HCT116 (cell line): Measurements from ENCODE around the gene PRORP. TPM values are rescaled to one million over a fixed set of nuclear protein-coding genes. Genes with fewer than 3 reads are reported as not detected.

Experiments used
- ATAC-seq: fragments of 200-7000 bp; cut with Tn5 transposase; 2 replicates; pipeline ENCODE4 v1.9.1; 2020; ENCODE audit warnings: mild to moderate bottlenecking, moderate library complexity
- BruUV-seq: library from RNA; stranded (reverse); fragments of 400-500 nt; replicated peaks from 2 replicates; lab custom pipeline; 2021; lab: Mats Ljungman, UMichigan
- CTCF ChIA-PET: fragments of 300-600 bp; sonication (Branson Sonifier 250); formaldehyde crosslinking; loops from one replicate; lab custom pipeline; 2021; ENCODE audit warnings: antibody characterized with exemption; lab: Charles Lee
- POLR2A ChIA-PET: fragments of 300-600, 350-600 bp; sonication (Branson Sonifier 250); formaldehyde crosslinking; loops from one replicate; lab custom pipeline; 2021; ENCODE audit warnings: antibody characterized with exemption; lab: Charles Lee
- RAD21 ChIA-PET, 2 experiments: fragments of 300-600 bp; sonication (Branson Sonifier 250); formaldehyde crosslinking; loops; one replicate each; lab custom pipeline; 2023; ENCODE audit warnings: low total read pairs in 2 of 2; ENCODE audit not compliant: uncharacterized antibody in 2 of 2, unreplicated experiment in 2 of 2, low non-redundant PET in 1 of 2; lab: Charles Lee
- DNase-seq: peaks from one replicate; pipeline ENCODE4 v3.0.0-alpha.2; 2010; ENCODE audit warnings: low read depth, low spot score
- H2AFZ ChIP-seq: fragments of 200-600 bp; shearing (Covaris generic), sonication (generic); 2 replicates; pipeline ENCODE4 v1.6.1; 2017; ENCODE audit warnings: low read depth, mixed run types, mixed read lengths, antibody characterized with exemption, low read length; ENCODE audit not compliant: poor library complexity, severe bottlenecking
- H3K27ac ChIP-seq: 2 replicates; pipeline ENCODE4 v1.5.1; 2012; ENCODE audit warnings: low read depth, low read length
- H3K27me3 ChIP-seq: fragments of 200-600 bp; sonication (generic); 2 replicates; pipeline ENCODE4 v1.6.1; 2016; ENCODE audit warnings: mixed run types, low read length, mixed read lengths; ENCODE audit not compliant: insufficient read depth
- H3K36me3 ChIP-seq, 2 experiments: fragments of 200-500 bp in 1 of 2; fragments of 200-600 bp in 1 of 2; sonication (Bioruptor generic) in 1 of 2; sonication (generic) in 1 of 2; 2 replicates each; pipeline versions ENCODE4 v1.5.1 to v1.6.1; 2014 to 2016; ENCODE audit warnings: low read length in 2 of 2, inconsistent platforms in 1 of 2, mixed read lengths in 1 of 2, mixed run types in 1 of 2; ENCODE audit not compliant: insufficient read depth in 2 of 2, control insufficient read depth in 1 of 2
- H3K4me1 ChIP-seq, 2 experiments: fragments of 200-600 bp in 1 of 2; sonication (generic) in 1 of 2; 2 replicates each; pipeline versions ENCODE4 v1.5.1 to v1.6.1; 2012 to 2017; ENCODE audit warnings: low read length in 2 of 2, inconsistent platforms in 1 of 2, mild to moderate bottlenecking in 1 of 2, mixed read lengths in 1 of 2, mixed run types in 1 of 2, moderate library complexity in 1 of 2; ENCODE audit not compliant: insufficient read depth in 2 of 2, control insufficient read depth in 1 of 2
- H3K4me2 ChIP-seq: fragments of 200-600 bp; sonication (generic); 2 replicates; pipeline ENCODE4 v1.6.1; 2017; ENCODE audit warnings: mixed run types, low read length, mixed read lengths
- H3K4me3 ChIP-seq, 2 experiments: fragments of 200-600 bp in 1 of 2; sonication (generic) in 1 of 2; replicated peaks in 1 of 2; 2 replicates each; pipeline ENCODE4 v1.5.1; 2011 to 2016; ENCODE audit warnings: low read length in 2 of 2, control low read depth in 1 of 2, low read depth in 1 of 2, mild to moderate bottlenecking in 1 of 2, mixed read lengths in 1 of 2, mixed run types in 1 of 2
- H3K79me2 ChIP-seq: fragments of 200-600 bp; sonication (generic); 2 replicates; pipeline ENCODE4 v1.6.1; 2017; ENCODE audit warnings: mild to moderate bottlenecking, mixed run types, low read length, moderate library complexity, mixed read lengths; ENCODE audit not compliant: insufficient read depth
- H3K9ac ChIP-seq: fragments of 200-600 bp; sonication (generic); 2 replicates; pipeline ENCODE4 v1.6.1; 2016; ENCODE audit warnings: low read length, mixed read lengths
- H3K9me2 ChIP-seq: fragments of 200-600 bp; sonication (generic), shearing (Covaris generic); 2 replicates; pipeline ENCODE4 v1.6.1; 2017; ENCODE audit warnings: mixed run types, mild to moderate bottlenecking, moderate library complexity; ENCODE audit not compliant: insufficient read depth
- H3K9me3 ChIP-seq, 2 experiments: fragments of 200-500 bp in 1 of 2; fragments of 200-600 bp in 1 of 2; sonication (Bioruptor generic) in 1 of 2; sonication (generic) in 1 of 2; 2 replicates each; pipeline ENCODE4 v1.6.1; 2014 to 2017; ENCODE audit warnings: low read length in 2 of 2, mixed read lengths in 2 of 2, inconsistent platforms in 1 of 2, low read depth in 1 of 2, mild to moderate bottlenecking in 1 of 2, mixed run types in 1 of 2, moderate library complexity in 1 of 2; ENCODE audit not compliant: control insufficient read depth in 1 of 2, insufficient read depth in 1 of 2
- H4K20me1 ChIP-seq: fragments of 200-600 bp; sonication (generic), shearing (Covaris generic); 2 replicates; pipeline ENCODE4 v1.6.1; 2017; ENCODE audit warnings: mixed run types, mild to moderate bottlenecking, moderate library complexity; ENCODE audit not compliant: insufficient read depth
- CEBPB ChIP-seq: IDR thresholded peaks from 2 replicates; pipeline ENCODE4 v1.6.1; 2012; ENCODE audit warnings: low read depth
- EGR1 ChIP-seq: IDR thresholded peaks from 2 replicates; pipeline ENCODE4 v1.6.1; 2012; ENCODE audit warnings: low read depth
- ELF1 ChIP-seq: IDR thresholded peaks from 2 replicates; pipeline ENCODE4 v1.6.1; 2012; ENCODE audit warnings: low read depth, borderline replicate concordance
- FOSL1 ChIP-seq: IDR thresholded peaks from 2 replicates; pipeline ENCODE4 v1.6.1; 2012; ENCODE audit warnings: low read depth
- JUND ChIP-seq: IDR thresholded peaks from 2 replicates; pipeline ENCODE4 v1.6.1; 2012
- MAX ChIP-seq: IDR thresholded peaks from 2 replicates; pipeline ENCODE4 v1.6.1; 2012
- POLR2AphosphoS5 ChIP-seq: IDR thresholded peaks from 2 replicates; pipeline ENCODE4 v1.6.1; 2011; ENCODE audit warnings: mild to moderate bottlenecking, low read depth, low read length, moderate library complexity
- RAD21 ChIP-seq: IDR thresholded peaks from 2 replicates; pipeline ENCODE4 v1.6.1; 2012; ENCODE audit warnings: low read depth, mild to moderate bottlenecking
- TCF7L2 ChIP-seq: IDR thresholded peaks from 2 replicates; pipeline ENCODE4 v1.7.0; 2011; ENCODE audit warnings: borderline replicate concordance, inconsistent platforms; ENCODE audit not compliant: insufficient read depth, insufficient read length; ENCODE audit errors: extremely low read depth
- YY1 ChIP-seq: IDR thresholded peaks from 2 replicates; pipeline ENCODE4 v1.6.1; 2011; ENCODE audit warnings: low read length, low read depth, moderate library complexity, mild to moderate bottlenecking; ENCODE audit not compliant: insufficient replicate concordance; ENCODE audit errors: extremely low read depth
- ZBTB33 ChIP-seq: IDR thresholded peaks from 2 replicates; pipeline ENCODE4 v1.6.1; 2011; ENCODE audit warnings: mild to moderate bottlenecking, low read length, moderate library complexity; ENCODE audit not compliant: insufficient replicate concordance; ENCODE audit errors: extremely low read depth
- intact Hi-C: fragments of 100-400 bp; cut with micrococcal nuclease; formaldehyde crosslinking; loops from 2 replicates; pipeline ENCODE4 v1.10.0; 2022
- total RNA-seq: library from RNA; stranded (reverse); gene quantifications from one replicate; pipeline ENCODE4 v1.2.1, GENCODE V29; 2021; ENCODE audit not compliant: unreplicated experiment
- TF ChIP-seq, protein P1 (sequence below), 3 experiments: fragments of 200-600 bp in 1 of 3; sonication (generic) in 1 of 3; IDR thresholded peaks in 2 of 3; conservative IDR thresholded peaks in 1 of 3; 2 replicates each; pipeline ENCODE4 v1.5.1; 2012 to 2017; ENCODE audit warnings: low read depth in 2 of 3, low read length in 2 of 3, antibody characterized with exemption in 1 of 3, borderline replicate concordance in 1 of 3, control low read depth in 1 of 3, mild to moderate bottlenecking in 1 of 3, mixed read lengths in 1 of 3, mixed run types in 1 of 3, moderate library complexity in 1 of 3; ENCODE audit not compliant: insufficient read depth in 1 of 3

PRORP gene
- total RNA-seq, 1 experiment from 2014 or later, result 28.0 TPM

DNA sequence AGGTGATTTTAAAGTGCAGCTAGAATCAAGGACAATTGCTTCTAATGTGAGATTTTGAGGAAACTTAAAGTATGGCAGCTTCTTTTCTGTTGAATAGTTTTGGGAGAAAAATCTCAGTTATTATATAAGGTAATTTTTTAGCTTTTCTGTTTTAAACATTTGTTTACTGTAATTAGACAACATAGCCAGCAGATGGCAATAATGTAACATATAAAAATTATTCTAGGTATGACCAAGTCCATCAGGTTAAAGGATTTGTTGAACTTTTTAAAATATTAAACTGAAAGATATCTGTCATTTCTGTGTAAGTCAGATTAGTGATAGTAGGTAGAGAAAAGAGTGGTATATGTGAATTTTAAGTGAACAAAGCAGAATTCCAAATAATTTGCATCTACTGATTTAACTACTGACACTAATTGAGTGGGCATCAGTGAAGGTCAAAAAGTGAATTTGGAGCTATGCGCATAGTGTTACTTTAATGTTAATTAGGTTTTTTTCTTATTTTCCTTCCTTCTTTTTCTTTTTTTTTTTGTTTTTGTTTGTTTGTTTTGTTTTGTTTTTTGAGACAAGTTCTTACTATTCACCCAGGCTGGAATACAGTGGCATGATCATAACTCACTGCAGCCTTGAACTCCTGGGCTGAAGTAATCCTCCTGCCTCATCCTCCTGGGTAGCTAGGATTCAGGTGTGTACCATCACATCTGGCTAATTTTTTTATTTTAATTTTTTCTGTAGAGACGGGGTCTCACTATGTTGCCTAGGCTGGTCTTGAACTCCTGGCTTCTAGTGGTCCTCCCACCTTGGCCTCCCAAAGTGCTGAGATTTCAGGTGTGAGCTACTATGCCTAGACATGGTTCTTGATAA, 18.6 kb downstream of the PRORP start:
- Histone ChIP-seq H3K4me1 (no peaks in the 10 kb centered on the region), H4K20me1 (no peaks in the 10 kb centered on the region; the same call in 1 of the 2 replicates), H2AFZ (no peak overlapping the region), H3K9me3 (no peaks in the 10 kb centered on the region), H3K9me2 (no peaks in the 10 kb centered on the region), H3K4me2 (no peak overlapping the region), H3K79me2 (no peaks in the 10 kb centered on the region; the same call in 1 of the 2 replicates), H3K27ac (no peak overlapping the region), H3K4me3 (no peak overlapping the region), H3K9ac (no peak overlapping the region), H3K27me3 (no peaks in the 10 kb centered on the region), H3K36me3 (no peaks in the 10 kb centered on the region)
- RAD21 ChIA-PET, result interaction anchor here (0.6 to 0.9 kb wide), 3 partner anchors 163 to 273 kb away, joined by 3 to 4 read pairs (median 3); no protein-coding TSS in a partner anchor
- no peak for DNase-seq
- no peak for ATAC-seq
- TF ChIP-seq MAX, result no peak
- TF ChIP-seq RAD21, result peak; percentile 60
- TF ChIP-seq, protein P1, sequence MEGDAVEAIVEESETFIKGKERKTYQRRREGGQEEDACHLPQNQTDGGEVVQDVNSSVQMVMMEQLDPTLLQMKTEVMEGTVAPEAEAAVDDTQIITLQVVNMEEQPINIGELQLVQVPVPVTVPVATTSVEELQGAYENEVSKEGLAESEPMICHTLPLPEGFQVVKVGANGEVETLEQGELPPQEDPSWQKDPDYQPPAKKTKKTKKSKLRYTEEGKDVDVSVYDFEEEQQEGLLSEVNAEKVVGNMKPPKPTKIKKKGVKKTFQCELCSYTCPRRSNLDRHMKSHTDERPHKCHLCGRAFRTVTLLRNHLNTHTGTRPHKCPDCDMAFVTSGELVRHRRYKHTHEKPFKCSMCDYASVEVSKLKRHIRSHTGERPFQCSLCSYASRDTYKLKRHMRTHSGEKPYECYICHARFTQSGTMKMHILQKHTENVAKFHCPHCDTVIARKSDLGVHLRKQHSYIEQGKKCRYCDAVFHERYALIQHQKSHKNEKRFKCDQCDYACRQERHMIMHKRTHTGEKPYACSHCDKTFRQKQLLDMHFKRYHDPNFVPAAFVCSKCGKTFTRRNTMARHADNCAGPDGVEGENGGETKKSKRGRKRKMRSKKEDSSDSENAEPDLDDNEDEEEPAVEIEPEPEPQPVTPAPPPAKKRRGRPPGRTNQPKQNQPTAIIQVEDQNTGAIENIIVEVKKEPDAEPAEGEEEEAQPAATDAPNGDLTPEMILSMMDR (IDR thresholded peaks at IDR 0.05 in 2 of 3, conservative IDR thresholded peaks at IDR 0.05 in 1 of 3; ENCODE audit: borderline replicate concordance in 1 of 3, insufficient read depth in 1 of 3, low read depth in 2 of 3, low read length in 2 of 3), result peak in 2 of 3 experiments; percentile 39 to 46; a peak in 3 of 6 replicates
- POLR2A ChIA-PET, result interaction anchor here (0.6 to 1.5 kb wide), 2 partner anchors 14 to 573 kb away, joined by 3 read pairs; no protein-coding TSS in a partner anchor
- BruUV-seq, result no TSS peak
- CTCF ChIA-PET, result interaction anchor here (0.6 to 1.6 kb wide), 11 partner anchors 9 to 677 kb away, joined by 3 to 11 read pairs (median 5); partner anchors contain the start of gene NFKBIA
- intact Hi-C loops, result loop anchor here (1.0 to 5.0 kb wide), 2 partner anchors 266 to 546 kb away; no protein-coding TSS in a partner anchor

GRCh38 chr14:35144029-35144428, 21.7 kb downstream of the PRORP start:
- H3K36me3 ChIP-seq, result no peaks in the 10 kb centered on the region
- H3K27ac ChIP-seq, result no peak overlapping the region
- H3K9ac ChIP-seq, result no peak overlapping the region
- ATAC-seq, result no peak
- POLR2A ChIA-PET, result no interaction called here
- intact Hi-C loops, result loop anchor here (5.0 kb wide), 1 partner anchor 543 kb away; no protein-coding TSS in a partner anchor
- H3K4me1 ChIP-seq, result no peaks in the 10 kb centered on the region
- H2AFZ ChIP-seq, result no peak overlapping the region
- H3K9me3 ChIP-seq, result no peaks in the 10 kb centered on the region
- DNase-seq, result no peak
- CTCF ChIA-PET, result no interaction called here
- H3K4me3 ChIP-seq, result no peak overlapping the region
- peaks cover 8% of the 10 kb centered on the region; the same call in 1 of the 2 replicates for H3K79me2 ChIP-seq
- H3K9me2 ChIP-seq, result no peaks in the 10 kb centered on the region
- RAD21 ChIA-PET, result no interaction called here
- no peaks in the 10 kb centered on the region for H3K27me3 ChIP-seq
- H3K4me2 ChIP-seq, result no peak overlapping the region
- no TSS peak for BruUV-seq
- no peaks in the 10 kb centered on the region; the same call in 1 of the 2 replicates for H4K20me1 ChIP-seq
- no peak for TF ChIP-seq POLR2AphosphoS5
- TF ChIP-seq JUND, result no peak
- TF ChIP-seq ZBTB33, result no peak
- no peak for TF ChIP-seq ELF1
- no peak for TF ChIP-seq EGR1
- no peak for TF ChIP-seq CEBPB
- TF ChIP-seq FOSL1, result no peak
- TF ChIP-seq RAD21, result no peak
- no peak for TF ChIP-seq MAX
- TF ChIP-seq TCF7L2, result no peak
- no peak for TF ChIP-seq YY1
